ENCODE data around the gene SLC30A3.
A peak's percentile ranks its signal among the peaks of the same experiment; 100 is the strongest.
"Not testable (repeated sequence)": the region's sequence is repeated elsewhere in the genome, so short reads cannot be mapped to it uniquely, and the experiment has no call there.

The SLC30A3 gene

GRCh38 chr2:27285481-27285880, 22.6 kb upstream of the SLC30A3 start:
- DNase-seq (ENCODE audit: low spot score), result no peak

GRCh38 chr2:27284996-27285395, 22.1 kb upstream of the SLC30A3 start:
- no peak for DNase-seq (ENCODE audit: low spot score)

DNA sequence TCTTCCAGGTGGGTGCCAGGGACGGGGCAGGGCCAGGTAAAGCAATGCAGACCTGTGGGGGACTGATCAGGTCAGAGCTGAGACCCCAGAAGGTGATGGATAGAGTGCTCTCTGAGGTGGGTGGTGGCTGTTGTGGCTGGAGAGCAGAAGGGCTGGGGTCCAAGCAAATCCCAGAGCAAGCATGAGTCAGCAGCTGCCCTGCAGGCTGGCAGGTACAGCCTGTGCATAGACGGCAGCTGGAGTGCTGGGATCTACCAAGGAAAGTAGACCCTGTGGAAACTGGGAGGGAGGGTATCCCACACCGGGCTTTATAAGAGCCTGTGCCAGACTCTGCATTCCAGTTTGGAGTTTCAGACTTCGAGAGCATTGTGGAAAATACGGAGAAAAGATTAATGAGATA, 20.0 kb upstream of the SLC30A3 start:
- DNase-seq (ENCODE audit: low spot score), result no peak

DNA sequence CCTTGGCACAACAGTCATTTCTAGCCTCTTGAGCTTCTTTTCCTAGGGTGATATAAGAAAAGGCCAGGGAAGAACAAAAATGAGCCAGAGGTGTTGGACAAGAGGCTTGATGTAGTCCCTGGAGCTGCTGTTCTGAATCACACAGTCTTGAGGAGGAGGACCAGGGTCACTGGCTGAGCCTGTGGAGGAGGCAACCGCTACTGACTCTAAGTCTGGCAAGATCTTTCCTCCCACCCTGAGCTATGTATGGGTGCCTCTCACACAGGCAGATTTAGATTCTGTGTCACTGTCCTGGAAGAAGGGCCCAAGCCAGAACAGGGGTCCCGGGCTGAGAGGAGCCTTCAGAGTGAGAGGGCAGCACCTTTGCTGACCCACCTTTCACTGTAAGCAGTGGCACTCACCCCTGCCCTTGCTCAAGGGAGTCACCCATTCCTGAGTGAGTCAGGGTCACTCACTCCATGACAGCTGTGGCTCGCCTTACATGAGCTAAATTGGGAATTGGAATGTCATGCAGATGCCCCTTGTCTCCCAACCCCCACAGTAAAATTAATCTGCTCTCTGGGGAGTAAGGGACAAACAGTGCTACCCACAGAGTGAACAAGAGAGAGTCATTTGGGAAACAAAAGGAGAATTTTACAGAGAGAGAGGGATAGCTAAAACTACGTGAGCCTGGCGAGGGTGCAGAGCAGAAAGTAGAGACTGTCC, 19.2 kb upstream of the SLC30A3 start, which contains the start of gene TRIM54:
TSS of gene TRIM54 (plus strand) at position 575 of the 705 bp plus-strand sequence. CDS start 303 bp downstream, outside the sequence.
- DNase-seq (ENCODE audit: low spot score), result no peak

- no peak for DNase-seq (ENCODE audit: low spot score)
These were observed 18.6 kb upstream of the SLC30A3 start for GRCh38 chr2:27281442-27281841.

GRCh38 chr2:27280826-27281225, 18.0 kb upstream of the SLC30A3 start:
- DNase-seq (ENCODE audit: low spot score), result no peak

- no peak for DNase-seq (ENCODE audit: low spot score)
These were observed 15.2 kb upstream of the SLC30A3 start for GRCh38 chr2:27278010-27278409.

GRCh38 chr2:27275211-27276150, 12.6 kb upstream of the SLC30A3 start, which contains the start of gene DNAJC5G:
TSS of gene DNAJC5G (plus strand) at chr2:27275433. CDS start at chr2:27276729, 1,296 bp downstream.
- DNase-seq (ENCODE audit: low spot score), result no peak

- DNase-seq (ENCODE audit: low spot score), result not testable (repeated sequence)
These were observed 10.0 kb upstream of the SLC30A3 start for GRCh38 chr2:27272537-27273522.

- no peak for DNase-seq (ENCODE audit: low spot score)
These were observed 8.9 kb upstream of the SLC30A3 start for GRCh38 chr2:27271631-27272340.

DNA sequence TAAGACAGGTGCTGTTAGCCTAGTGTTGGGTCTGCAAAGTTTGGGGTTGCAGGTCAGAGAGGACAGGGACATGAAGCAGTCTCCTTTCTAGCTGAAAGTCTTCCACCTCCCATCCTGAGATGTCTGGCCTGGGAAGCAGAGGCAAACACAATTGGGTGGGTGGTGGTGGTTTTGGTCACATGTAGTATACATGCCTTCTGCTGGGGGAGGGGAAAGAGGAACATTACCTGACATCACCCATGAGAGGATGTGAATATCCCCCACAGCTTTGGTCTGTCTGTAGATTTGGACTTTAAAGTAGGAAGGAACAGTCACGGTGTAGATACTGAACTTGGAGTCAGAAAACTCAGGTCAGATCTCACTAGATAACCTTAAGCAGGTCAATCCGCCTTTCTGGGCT, 7.8 kb upstream of the SLC30A3 start:
- DNase-seq (ENCODE audit: low spot score), result no peak

DNA sequence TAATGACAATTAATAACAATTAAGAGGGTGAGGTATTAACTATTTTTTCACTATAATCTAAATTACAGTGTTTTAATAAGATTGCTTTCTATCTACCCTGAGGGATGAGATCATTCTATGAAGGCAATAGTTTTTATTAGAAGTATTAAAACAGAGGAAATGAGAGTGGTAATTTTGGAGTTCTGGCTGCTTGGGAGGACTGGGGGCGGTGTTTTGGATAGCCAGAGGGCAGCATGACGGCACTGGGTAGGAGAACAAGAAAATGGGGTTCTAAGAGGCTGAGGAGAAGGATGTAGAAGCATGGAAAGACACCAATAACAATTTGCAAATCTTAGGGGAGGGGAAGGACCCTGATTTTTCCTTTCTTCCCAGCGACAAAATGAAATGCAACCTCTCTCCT, 7.3 kb upstream of the SLC30A3 start:
- no peak for DNase-seq (ENCODE audit: low spot score)

DNA sequence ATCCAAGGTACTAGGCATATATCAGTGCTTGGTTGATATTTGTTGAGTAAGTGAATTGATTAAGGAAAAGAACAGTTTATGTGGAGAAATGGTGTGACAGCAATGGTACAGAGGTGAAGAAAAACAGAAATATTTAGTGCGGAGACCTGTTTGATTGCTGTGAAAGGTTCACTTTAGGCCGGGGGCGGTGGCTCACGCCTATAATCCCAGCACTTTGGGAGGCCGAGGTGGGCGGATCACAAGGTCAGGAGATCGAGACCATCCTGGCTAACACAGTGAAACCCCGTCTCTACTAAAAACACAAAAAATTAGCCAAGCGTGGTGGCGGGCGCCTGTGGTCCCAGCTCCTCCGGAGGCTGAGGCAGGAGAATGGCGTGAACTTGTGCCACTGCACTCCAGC, 5.4 kb upstream of the SLC30A3 start:
- not testable (repeated sequence) for DNase-seq (ENCODE audit: low spot score)

GRCh38 chr2:27265536-27265870, 2.7 kb upstream of the SLC30A3 start:
- no peak for DNase-seq (ENCODE audit: low spot score)

DNA sequence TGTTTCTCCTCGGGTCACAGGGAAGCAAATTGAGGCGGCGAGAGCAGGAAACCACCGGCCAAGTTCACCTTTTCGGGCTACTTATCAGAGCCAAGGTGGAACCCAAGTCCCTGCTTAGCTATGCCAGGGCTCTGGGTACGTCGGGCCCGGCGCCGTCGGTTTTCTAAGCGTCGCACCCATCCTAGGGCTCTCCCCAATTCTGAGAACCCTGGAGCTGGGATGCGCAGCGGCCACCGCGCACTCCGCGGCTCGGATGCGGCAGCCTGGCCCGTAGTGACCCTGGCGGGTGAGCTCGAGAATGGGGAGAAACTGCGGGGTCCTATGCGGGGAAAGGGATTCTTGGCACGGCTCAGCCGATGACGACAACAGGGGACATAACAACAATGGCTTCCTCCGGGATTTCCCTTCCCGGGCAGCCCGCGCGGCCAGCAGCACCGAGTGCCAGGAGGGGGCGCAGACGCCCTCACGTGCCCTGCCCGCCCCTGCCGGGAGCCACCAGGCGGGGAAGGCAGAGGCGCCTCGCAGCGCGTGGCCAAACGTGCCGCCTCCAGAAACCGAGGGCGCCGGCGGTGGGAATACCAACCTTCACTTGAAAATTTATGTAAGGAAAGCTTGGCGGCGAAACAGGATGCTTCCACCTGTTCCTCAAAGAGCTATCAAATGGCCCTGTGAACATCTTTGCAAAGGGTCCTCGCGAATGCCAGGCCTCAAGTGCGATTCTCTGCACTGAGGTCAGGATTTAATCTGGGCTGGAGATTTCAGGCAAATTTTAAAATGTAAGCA, 2.1 kb upstream of the SLC30A3 start:
- DNase-seq (ENCODE audit: low spot score), result peak; percentile 75

DNA sequence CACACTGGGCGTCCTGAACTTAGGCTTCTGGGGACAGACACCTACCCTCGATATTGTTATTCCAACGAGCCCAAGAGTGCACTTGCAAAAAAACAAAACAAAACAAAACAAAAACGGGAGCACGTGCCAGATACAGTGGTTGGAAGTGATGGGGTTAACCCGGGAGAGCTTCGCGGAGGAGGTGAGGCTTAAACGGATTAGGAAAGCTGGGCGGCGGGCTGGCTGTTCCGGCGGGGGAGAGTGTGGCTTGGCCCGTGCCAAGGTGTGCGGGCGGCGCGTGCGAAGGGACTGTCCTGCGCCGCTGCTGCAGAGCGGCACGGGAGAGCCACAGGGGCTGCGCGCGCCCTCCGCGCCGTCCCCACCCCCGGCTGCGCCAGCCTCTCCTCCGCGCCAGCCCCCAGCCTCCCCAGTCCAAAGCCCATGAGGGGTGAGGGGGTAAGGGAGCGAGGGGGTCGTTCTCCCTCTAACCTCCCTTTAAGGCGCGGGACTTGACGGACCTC, 1.5 kb upstream of the SLC30A3 start:
- no peak for DNase-seq (ENCODE audit: low spot score)

GRCh38 chr2:27263287-27264252, 723 bp upstream of the SLC30A3 start:
- DNase-seq (ENCODE audit: low spot score), result no peak

DNA sequence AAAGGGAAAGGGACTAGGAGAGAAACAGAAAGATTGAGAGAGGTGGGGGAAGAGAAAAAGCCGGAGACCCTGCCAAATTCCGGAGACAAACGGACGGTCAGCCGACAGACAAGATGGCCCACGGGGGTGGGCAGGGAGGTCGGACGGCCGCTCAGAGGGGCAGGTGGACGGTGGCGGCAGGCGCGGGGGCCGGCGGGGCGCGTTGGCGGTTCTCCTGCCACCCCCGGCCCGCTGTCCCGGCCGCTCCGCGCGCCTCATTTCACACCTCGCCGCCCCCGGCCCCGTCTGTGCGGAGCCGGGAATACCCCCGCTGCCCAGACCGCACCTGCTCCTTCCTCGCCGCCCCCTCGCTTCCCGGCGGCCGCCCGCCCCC, 935 bp downstream of the SLC30A3 start:
- no peak for DNase-seq (ENCODE audit: low spot score)

Measured in AG20443 (cell line).